Loucy (cell line): ENCODE data around the gene TMEM37.

Experiments used
- H2AFZ ChIP-seq: fragments of 200-600 bp; sonication (generic); 2 replicates; pipeline ENCODE4 v1.6.0; 2016; ENCODE audit warnings: antibody characterized with exemption, mild to moderate bottlenecking, low read length, moderate library complexity
- H3F3A ChIP-seq: fragments of 200-600 bp; 2 replicates; pipeline ENCODE4 v1.6.0; 2016; ENCODE audit warnings: antibody characterized with exemption, low read depth, mild to moderate bottlenecking
- H3K27me3 ChIP-seq: fragments of 200-600 bp; sonication (generic); 2 replicates; pipeline ENCODE4 v1.6.1; 2014; ENCODE audit warnings: low read length, mild to moderate bottlenecking; ENCODE audit not compliant: insufficient read depth, poor library complexity, severe bottlenecking
- H3K36me3 ChIP-seq: fragments of 200-600 bp; sonication (generic); 2 replicates; pipeline ENCODE4 v1.6.1; 2016; ENCODE audit warnings: low read length; ENCODE audit not compliant: insufficient read depth
- H3K4me1 ChIP-seq: fragments of 200-600 bp; sonication (generic); 2 replicates; pipeline ENCODE4 v1.5.1; 2014; ENCODE audit warnings: low read length, mild to moderate bottlenecking; ENCODE audit not compliant: insufficient read depth, poor library complexity, severe bottlenecking
- H3K4me2 ChIP-seq: fragments of 200-600 bp; sonication (generic); 2 replicates; pipeline ENCODE4 v1.6.0; 2014; ENCODE audit warnings: antibody characterized with exemption, low read length, low read depth, mild to moderate bottlenecking; ENCODE audit not compliant: poor library complexity, severe bottlenecking
- H3K4me3 ChIP-seq: fragments of 200-600 bp; sonication (generic); 2 replicates; pipeline ENCODE4 v1.5.1; 2014; ENCODE audit warnings: low read length, mild to moderate bottlenecking, mixed read lengths; ENCODE audit not compliant: poor library complexity, severe bottlenecking
- H3K79me2 ChIP-seq: fragments of 200-600 bp; sonication (generic); 2 replicates; pipeline ENCODE4 v1.6.1; 2014; ENCODE audit warnings: low read length; ENCODE audit not compliant: insufficient read depth
- H3K9ac ChIP-seq: fragments of 200-600 bp; sonication (generic); 2 replicates; pipeline ENCODE4 v1.6.0; 2014; ENCODE audit warnings: mild to moderate bottlenecking, low read depth, low read length, moderate library complexity; ENCODE audit not compliant: poor library complexity, severe bottlenecking
- H3K9me2 ChIP-seq: fragments of 200-600 bp; sonication (generic); replicated peaks from 2 replicates; pipeline ENCODE4 v1.6.1; 2016; ENCODE audit warnings: low read depth, low read length, mixed read lengths
- H3K9me3 ChIP-seq: fragments of 200-600 bp; sonication (generic); 2 replicates; pipeline ENCODE4 v1.6.1; 2014; ENCODE audit warnings: mild to moderate bottlenecking, antibody characterized with exemption, low read length, low read depth; ENCODE audit not compliant: insufficient read depth
- H4K20me1 ChIP-seq: fragments of 200-600 bp; sonication (generic); 2 replicates; pipeline ENCODE4 v1.6.0; 2014; ENCODE audit warnings: antibody characterized with exemption, low read length, mild to moderate bottlenecking; ENCODE audit not compliant: insufficient read depth, poor library complexity, severe bottlenecking
- EZH2phosphoT487 ChIP-seq: fragments of 200-600 bp; IDR thresholded peaks from 2 replicates; pipeline ENCODE4 v1.6.1; 2018; ENCODE audit warnings: antibody characterized with exemption, mild to moderate bottlenecking, moderate library complexity, borderline replicate concordance
- TF ChIP-seq, protein P1 (sequence below): fragments of 200-600 bp; sonication (generic); conservative IDR thresholded peaks from 2 replicates; pipeline ENCODE4 v1.5.1; 2014; ENCODE audit warnings: mild to moderate bottlenecking, antibody characterized with exemption, low read length

The TMEM37 gene

DNA sequence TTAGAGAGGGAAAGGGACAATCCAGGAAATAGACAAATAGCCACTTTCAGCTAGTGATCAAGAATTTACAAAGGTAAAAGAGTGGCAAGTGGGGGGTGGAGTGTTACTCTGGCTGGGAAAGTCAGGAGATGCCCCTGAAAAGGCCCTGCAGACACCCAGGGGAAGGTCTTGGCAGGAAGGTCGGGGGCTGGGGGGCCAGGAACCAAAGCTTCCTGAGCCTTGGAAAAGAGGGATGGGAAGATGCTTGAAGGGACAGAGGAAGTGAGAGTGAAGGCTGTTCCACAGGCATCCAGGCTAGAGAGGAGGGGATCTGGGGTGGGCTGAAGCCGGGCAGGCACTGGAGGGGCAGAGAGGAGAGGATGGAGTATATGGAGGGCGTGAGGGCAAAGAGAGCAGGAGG is 3.9 kb upstream of the TMEM37 start:
- H3K4me3 ChIP-seq, result no peak overlapping the region
- TF ChIP-seq, protein P1, sequence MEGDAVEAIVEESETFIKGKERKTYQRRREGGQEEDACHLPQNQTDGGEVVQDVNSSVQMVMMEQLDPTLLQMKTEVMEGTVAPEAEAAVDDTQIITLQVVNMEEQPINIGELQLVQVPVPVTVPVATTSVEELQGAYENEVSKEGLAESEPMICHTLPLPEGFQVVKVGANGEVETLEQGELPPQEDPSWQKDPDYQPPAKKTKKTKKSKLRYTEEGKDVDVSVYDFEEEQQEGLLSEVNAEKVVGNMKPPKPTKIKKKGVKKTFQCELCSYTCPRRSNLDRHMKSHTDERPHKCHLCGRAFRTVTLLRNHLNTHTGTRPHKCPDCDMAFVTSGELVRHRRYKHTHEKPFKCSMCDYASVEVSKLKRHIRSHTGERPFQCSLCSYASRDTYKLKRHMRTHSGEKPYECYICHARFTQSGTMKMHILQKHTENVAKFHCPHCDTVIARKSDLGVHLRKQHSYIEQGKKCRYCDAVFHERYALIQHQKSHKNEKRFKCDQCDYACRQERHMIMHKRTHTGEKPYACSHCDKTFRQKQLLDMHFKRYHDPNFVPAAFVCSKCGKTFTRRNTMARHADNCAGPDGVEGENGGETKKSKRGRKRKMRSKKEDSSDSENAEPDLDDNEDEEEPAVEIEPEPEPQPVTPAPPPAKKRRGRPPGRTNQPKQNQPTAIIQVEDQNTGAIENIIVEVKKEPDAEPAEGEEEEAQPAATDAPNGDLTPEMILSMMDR, result no peak
- TF ChIP-seq EZH2phosphoT487, result no peak
- H4K20me1 ChIP-seq, result no peaks in the 10 kb centered on the region
- peaks cover 7% of the 10 kb centered on the region for H3K4me1 ChIP-seq
- H3K9me2 ChIP-seq, result no peaks in the 10 kb centered on the region
- no peaks in the 10 kb centered on the region for H3K36me3 ChIP-seq
- H3K79me2 ChIP-seq, result no peaks in the 10 kb centered on the region
- no peak overlapping the region for H3K9ac ChIP-seq
- no peak overlapping the region for H2AFZ ChIP-seq
- no peaks in the 10 kb centered on the region; the same call in 1 of the 2 replicates for H3F3A ChIP-seq
- no peak overlapping the region for H3K4me2 ChIP-seq
- H3K9me3 ChIP-seq, result no peaks in the 10 kb centered on the region
- H3K27me3 ChIP-seq, result no peaks in the 10 kb centered on the region

DNA sequence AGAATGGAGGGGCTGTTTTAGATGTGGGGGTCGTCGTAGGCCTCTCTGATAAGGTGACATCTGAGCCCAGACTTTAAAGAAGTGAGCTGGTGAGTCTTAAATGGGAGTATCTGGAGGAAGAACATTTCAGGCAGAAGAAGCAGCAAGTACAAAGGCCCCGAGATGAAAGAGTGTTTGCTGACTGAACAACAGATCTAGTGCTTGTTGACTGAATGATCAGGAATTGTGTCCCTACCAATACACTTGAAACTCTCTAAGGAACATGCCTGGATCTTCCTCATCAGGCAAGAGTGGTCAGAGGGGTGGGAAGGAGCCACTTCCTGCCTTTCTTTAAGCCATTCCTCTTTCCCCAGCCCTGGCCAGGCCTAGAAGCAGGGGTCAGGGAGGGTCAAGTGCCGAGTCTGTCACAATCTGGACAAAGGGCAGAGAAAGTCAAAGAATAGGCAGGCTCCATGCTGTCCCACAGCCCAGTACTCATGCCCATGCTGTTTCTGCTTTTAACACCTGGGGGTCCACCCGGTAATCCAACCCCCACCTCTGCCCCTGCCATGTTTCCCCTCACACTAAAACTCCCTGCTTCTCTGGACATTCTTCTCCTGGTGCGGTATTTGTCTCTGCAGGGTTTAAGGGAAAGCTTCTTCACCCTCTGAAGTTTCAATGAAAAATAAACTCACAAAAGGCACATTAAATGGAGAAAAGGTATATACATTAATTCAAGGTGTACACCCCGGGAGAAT is 3.0 kb upstream of the TMEM37 start:
- no peaks in the 10 kb centered on the region for H3K79me2 ChIP-seq
- peaks cover 7% of the 10 kb centered on the region for H3K4me1 ChIP-seq
- H3K27me3 ChIP-seq, result no peaks in the 10 kb centered on the region
- TF ChIP-seq, protein P1, result no peak
- TF ChIP-seq EZH2phosphoT487, result no peak
- no peaks in the 10 kb centered on the region for H3K36me3 ChIP-seq
- H3K9me2 ChIP-seq, result no peaks in the 10 kb centered on the region
- H3K9me3 ChIP-seq, result no peaks in the 10 kb centered on the region
- no peak overlapping the region for H3K4me2 ChIP-seq
- no peak overlapping the region for H3K9ac ChIP-seq
- H3F3A ChIP-seq, result no peaks in the 10 kb centered on the region; the same call in 1 of the 2 replicates
- no peak overlapping the region for H3K4me3 ChIP-seq
- H4K20me1 ChIP-seq, result no peaks in the 10 kb centered on the region
- no peak overlapping the region for H2AFZ ChIP-seq

DNA sequence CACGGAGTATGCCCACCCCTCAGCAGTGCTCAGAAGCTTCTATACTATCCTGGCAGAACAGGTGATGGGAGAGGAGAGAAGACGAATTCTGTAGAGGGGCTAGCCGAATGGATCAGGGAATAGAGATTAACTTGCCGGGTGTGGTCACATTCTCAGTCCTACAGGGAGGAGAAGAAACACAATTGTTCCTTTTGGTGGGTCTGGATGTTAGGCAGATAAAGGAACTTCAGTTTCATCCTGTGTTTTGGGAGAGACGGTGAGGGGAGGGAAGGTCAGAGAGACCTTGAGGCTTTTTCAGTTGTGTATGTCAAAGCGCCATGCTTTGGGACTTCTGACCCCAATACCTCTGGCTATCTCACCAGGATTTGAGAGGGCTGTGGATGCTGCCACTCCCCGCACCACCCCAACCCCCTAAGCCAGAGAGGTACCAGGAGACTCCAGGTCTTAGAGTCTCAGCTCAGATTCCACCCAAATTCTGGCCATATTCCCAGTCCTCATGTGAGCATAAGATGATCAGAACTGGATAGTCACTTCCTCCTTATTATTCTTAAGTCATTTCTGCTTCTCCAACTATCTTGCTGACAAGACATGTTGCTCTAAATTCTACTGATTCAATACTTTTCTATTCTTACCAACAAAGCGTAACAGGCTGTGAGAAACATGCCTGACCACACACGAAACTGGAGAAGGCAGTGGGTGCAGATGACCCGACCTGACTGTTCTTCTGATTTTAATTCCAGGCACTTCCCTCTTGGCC is 2.3 kb upstream of the TMEM37 start:
- no peaks in the 10 kb centered on the region for H3K9me2 ChIP-seq
- H3K79me2 ChIP-seq, result no peaks in the 10 kb centered on the region
- H2AFZ ChIP-seq, result no peak overlapping the region
- H3K4me2 ChIP-seq, result no peak overlapping the region
- no peak overlapping the region for H3K4me3 ChIP-seq
- H4K20me1 ChIP-seq, result no peaks in the 10 kb centered on the region
- H3F3A ChIP-seq, result no peaks in the 10 kb centered on the region; the same call in 1 of the 2 replicates
- TF ChIP-seq, protein P1, result no peak
- TF ChIP-seq EZH2phosphoT487, result no peak
- no peaks in the 10 kb centered on the region for H3K36me3 ChIP-seq
- no peaks in the 10 kb centered on the region for H3K9me3 ChIP-seq
- peaks cover 7% of the 10 kb centered on the region for H3K4me1 ChIP-seq
- no peaks in the 10 kb centered on the region for H3K27me3 ChIP-seq
- H3K9ac ChIP-seq, result no peak overlapping the region
